PC-3 (cell line): ENCODE data around the gene HDAC5. TPM values are rescaled to one million over a fixed set of nuclear protein-coding genes. Genes with fewer than 3 reads are reported as not detected.

ENCODE experiments used
- ATAC-seq: fragments of 200-7000 bp; cut with Tn5 transposase; 2 replicates; pipeline ENCODE4 v1.9.1; 2020; ENCODE audit warnings: mild to moderate bottlenecking, moderate library complexity
- BruUV-seq: library from RNA; stranded (reverse); fragments of 400-500 nt; replicated peaks from 2 replicates; lab custom pipeline; 2021; lab: Mats Ljungman, UMichigan
- CTCF ChIA-PET: fragments of 300-600 bp; sonication (Branson Sonifier 250); formaldehyde crosslinking; loops from one replicate; lab custom pipeline; 2022; ENCODE audit warnings: antibody characterized with exemption; lab: Charles Lee
- POLR2A ChIA-PET: fragments of 300-600 bp; sonication (Branson Sonifier 250); formaldehyde crosslinking; loops from one replicate; lab custom pipeline; 2022; ENCODE audit warnings: antibody characterized with exemption; ENCODE audit not compliant: unreplicated experiment; lab: Charles Lee
- DNase-seq: peaks from one replicate; pipeline ENCODE4 v3.0.0-alpha.2; 2015
- H2AFZ ChIP-seq: fragments of 300-600 bp; sonication (generic); 2 replicates; pipeline ENCODE4 v1.6.0; 2016; ENCODE audit warnings: antibody characterized with exemption, low read length
- H3F3A ChIP-seq: fragments of 300-600 bp; sonication (generic); one replicate; pipeline ENCODE4 v1.6.0; 2017; ENCODE audit warnings: antibody characterized with exemption, low read length, control low read depth, mild to moderate bottlenecking; ENCODE audit not compliant: unreplicated experiment
- H3K27ac ChIP-seq: fragments of 300-600 bp; sonication (generic); 2 replicates; pipeline ENCODE4 v1.5.1; 2016; ENCODE audit warnings: mild to moderate bottlenecking, low read length
- H3K27me3 ChIP-seq: fragments of 300-600 bp; sonication (generic); 2 replicates; pipeline ENCODE4 v1.6.1; 2016; ENCODE audit warnings: low read length, mixed read lengths
- H3K36me3 ChIP-seq: fragments of 300-600 bp; sonication (generic); 2 replicates; pipeline ENCODE4 v1.6.1; 2016; ENCODE audit warnings: low read depth, mixed run types, low read length, mixed read lengths
- H3K4me1 ChIP-seq: fragments of 300-600 bp; sonication (generic); 2 replicates; pipeline ENCODE4 v1.5.1; 2016; ENCODE audit warnings: low read length; ENCODE audit not compliant: insufficient read depth
- H3K4me2 ChIP-seq: fragments of 300-600 bp; sonication (generic); 2 replicates; pipeline ENCODE4 v1.6.0; 2016; ENCODE audit warnings: low read length
- H3K4me3 ChIP-seq: fragments of 300-600 bp; sonication (generic); 2 replicates; pipeline ENCODE4 v1.5.1; 2016; ENCODE audit warnings: mild to moderate bottlenecking, low read length, mixed read lengths
- H3K79me2 ChIP-seq: fragments of 300-600 bp; sonication (generic); 2 replicates; pipeline ENCODE4 v1.6.1; 2017; ENCODE audit warnings: low read length, mixed read lengths
- H3K9ac ChIP-seq: fragments of 300-600 bp; sonication (generic); 2 replicates; pipeline ENCODE4 v1.6.0; 2016; ENCODE audit warnings: mild to moderate bottlenecking, low read length
- H3K9me2 ChIP-seq: fragments of 300-600 bp; sonication (generic); replicated peaks from 2 replicates; pipeline ENCODE4 v1.6.1; 2016; ENCODE audit warnings: mixed run types, low read length, mixed read lengths
- H3K9me3 ChIP-seq: fragments of 300-600 bp; sonication (generic); 2 replicates; pipeline ENCODE4 v1.6.1; 2016; ENCODE audit warnings: low read length, mixed read lengths
- H4K20me1 ChIP-seq: fragments of 300-600 bp; sonication (generic); 2 replicates; pipeline ENCODE4 v1.6.1; 2016; ENCODE audit warnings: low read length, mixed read lengths
- EZH2 ChIP-seq: fragments of 300-600 bp; sonication (generic); IDR thresholded peaks from one replicate; pipeline ENCODE4 v1.6.1; 2017; ENCODE audit warnings: antibody characterized with exemption, mild to moderate bottlenecking, low read length; ENCODE audit not compliant: unreplicated experiment
- EZH2phosphoT487 ChIP-seq: fragments of 300-600 bp; sonication (generic); IDR thresholded peaks from 2 replicates; pipeline ENCODE4 v1.6.1; 2018; ENCODE audit warnings: mild to moderate bottlenecking, antibody characterized with exemption, low read length, borderline replicate concordance
- intact Hi-C: fragments of 100-400 bp; cut with micrococcal nuclease; formaldehyde crosslinking; loops from 2 replicates; pipeline ENCODE4 v1.9.0; 2023
- total RNA-seq: library from RNA; depleted of rRNA; stranded (reverse); fragments of >200 nt; gene quantifications from 2 replicates; pipeline ENCODE4 v1.2.3, GENCODE V29; 2014
- TF ChIP-seq, protein P1 (sequence below): fragments of 300-600 bp; sonication (generic); conservative IDR thresholded peaks from 2 replicates; pipeline ENCODE4 v1.5.1; 2017; ENCODE audit warnings: antibody characterized with exemption, low read depth, mild to moderate bottlenecking, low read length

The HDAC5 gene
- total RNA-seq, 1 experiment from 2014 or later, result 39.1 TPM

DNA sequence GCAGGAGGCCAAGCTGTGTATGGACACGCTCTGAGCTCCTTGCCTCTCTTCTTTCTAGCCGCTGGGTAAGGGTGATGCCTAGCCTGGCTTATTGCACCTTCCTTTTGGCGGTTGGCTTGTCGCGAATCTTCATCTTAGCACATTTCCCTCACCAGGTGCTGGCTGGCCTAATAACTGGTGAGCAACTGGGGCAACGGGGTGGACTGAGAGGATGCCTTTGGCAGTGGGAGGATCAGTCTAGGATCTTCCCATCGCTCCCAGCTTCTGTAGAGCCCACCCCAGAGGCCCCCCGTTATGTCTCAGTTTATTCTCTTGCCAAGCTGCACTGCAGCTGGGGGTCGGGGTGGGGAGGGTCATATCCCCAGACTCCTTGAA lies 48.5 kb downstream of the HDAC5 start:
- Histone ChIP-seq H3K4me2 (no peak overlapping the region), H3K36me3 (peaks cover 19% of the 10 kb centered on the region), H4K20me1 (no peaks in the 10 kb centered on the region), H3K27ac (no peak overlapping the region), H3K9ac (no peak overlapping the region), H3K4me1 (peaks cover 17% of the 10 kb centered on the region), H3K4me3 (no peak overlapping the region), H3K79me2 (peaks cover 25% of the 10 kb centered on the region), H3F3A (no peaks in the 10 kb centered on the region), H2AFZ (no peak overlapping the region), H3K9me3 (no peaks in the 10 kb centered on the region), H3K27me3 (no peaks in the 10 kb centered on the region), H3K9me2 (no peaks in the 10 kb centered on the region)
- intact Hi-C loops, result loop anchor here (10.0 kb wide), 1 partner anchor 110 kb away; the partner anchor contains the start of gene TMUB2
- ATAC-seq (no peak), DNase-seq (no peak)
- ChIA-PET CTCF (no interaction called here), POLR2A (interaction anchor here (0.8 kb wide), 1 partner anchor 9 kb away, joined by 4 read pairs; no protein-coding TSS in a partner anchor)
- no TSS peak for BruUV-seq
- TF ChIP-seq EZH2phosphoT487, result no peak
- TF ChIP-seq EZH2, result no peak
- TF ChIP-seq, protein P1, sequence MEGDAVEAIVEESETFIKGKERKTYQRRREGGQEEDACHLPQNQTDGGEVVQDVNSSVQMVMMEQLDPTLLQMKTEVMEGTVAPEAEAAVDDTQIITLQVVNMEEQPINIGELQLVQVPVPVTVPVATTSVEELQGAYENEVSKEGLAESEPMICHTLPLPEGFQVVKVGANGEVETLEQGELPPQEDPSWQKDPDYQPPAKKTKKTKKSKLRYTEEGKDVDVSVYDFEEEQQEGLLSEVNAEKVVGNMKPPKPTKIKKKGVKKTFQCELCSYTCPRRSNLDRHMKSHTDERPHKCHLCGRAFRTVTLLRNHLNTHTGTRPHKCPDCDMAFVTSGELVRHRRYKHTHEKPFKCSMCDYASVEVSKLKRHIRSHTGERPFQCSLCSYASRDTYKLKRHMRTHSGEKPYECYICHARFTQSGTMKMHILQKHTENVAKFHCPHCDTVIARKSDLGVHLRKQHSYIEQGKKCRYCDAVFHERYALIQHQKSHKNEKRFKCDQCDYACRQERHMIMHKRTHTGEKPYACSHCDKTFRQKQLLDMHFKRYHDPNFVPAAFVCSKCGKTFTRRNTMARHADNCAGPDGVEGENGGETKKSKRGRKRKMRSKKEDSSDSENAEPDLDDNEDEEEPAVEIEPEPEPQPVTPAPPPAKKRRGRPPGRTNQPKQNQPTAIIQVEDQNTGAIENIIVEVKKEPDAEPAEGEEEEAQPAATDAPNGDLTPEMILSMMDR, result no peak

DNA sequence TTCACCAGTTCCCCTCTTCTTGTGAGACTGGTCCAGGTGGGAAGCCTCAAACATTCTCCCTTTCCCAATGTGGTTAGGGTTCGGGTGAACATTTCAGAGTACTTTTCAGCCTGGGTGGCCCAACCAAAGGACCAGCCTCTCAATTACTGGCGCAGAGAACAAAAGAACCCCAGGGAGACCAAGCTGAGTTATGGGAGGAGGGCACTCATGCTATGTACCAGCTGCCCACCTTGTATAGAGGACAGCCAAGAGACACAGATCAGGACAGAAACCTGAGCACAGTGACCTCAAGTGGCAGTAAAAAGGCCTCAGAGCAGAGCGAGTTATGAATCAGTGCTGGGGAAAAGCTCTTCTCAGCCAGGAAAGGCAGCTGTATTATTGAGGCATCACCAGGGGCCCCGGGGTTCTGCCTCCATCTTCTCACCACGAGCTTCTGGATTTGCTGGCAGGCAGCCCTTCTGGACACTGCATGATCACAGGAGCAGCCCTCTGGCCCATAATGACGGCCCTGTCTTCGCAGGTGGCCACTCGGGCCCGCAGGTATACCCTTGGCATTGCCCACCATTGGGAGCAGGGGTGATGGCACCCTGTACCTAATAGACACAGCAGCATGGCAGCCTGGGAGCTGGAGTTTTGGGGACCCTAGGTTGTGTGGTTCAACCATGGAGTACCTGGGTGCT lies 49.1 kb downstream of the HDAC5 start:
- Histone ChIP-seq H3K4me3 (no peak overlapping the region), H3K79me2 (peaks cover 25% of the 10 kb centered on the region), H3K4me1 (peaks cover 18% of the 10 kb centered on the region), H3F3A (no peaks in the 10 kb centered on the region), H3K27me3 (no peaks in the 10 kb centered on the region), H3K27ac (no peak overlapping the region), H2AFZ (no peak overlapping the region), H3K9me2 (no peaks in the 10 kb centered on the region), H3K36me3 (peaks cover 19% of the 10 kb centered on the region), H4K20me1 (no peaks in the 10 kb centered on the region), H3K9ac (no peak overlapping the region), H3K4me2 (no peak overlapping the region), H3K9me3 (no peaks in the 10 kb centered on the region)
- DNase-seq (no peak), ATAC-seq (no peak)
- BruUV-seq, result no TSS peak
- intact Hi-C loops, result loop anchor here (10.0 kb wide), 1 partner anchor 110 kb away; the partner anchor contains the start of gene TMUB2
- ChIA-PET POLR2A (interaction anchor here (0.8 kb wide), 1 partner anchor 10 kb away, joined by 4 read pairs; no protein-coding TSS in a partner anchor), CTCF (no interaction called here)
- TF ChIP-seq EZH2, result no peak
- TF ChIP-seq, protein P1, result no peak

DNA sequence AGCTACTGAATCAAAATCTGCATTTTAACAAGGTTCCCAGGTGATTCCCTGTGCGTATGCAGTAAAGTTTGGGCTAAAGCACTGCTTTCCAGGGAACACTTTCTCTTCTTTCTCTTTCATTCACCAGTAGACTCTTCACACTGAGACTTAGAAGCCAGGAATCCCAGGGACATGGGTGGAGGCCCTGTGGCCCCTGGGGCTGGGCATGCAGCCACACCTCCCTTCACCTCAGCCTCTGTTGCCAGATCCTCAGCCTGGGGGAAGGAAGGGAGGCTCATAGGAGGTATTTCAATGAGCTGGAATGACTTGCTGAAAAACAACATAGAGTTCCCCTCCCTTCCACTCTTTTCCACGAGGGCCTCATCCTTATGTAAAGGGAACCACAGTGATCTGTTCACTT lies 51.7 kb downstream of the HDAC5 start:
- ATAC-seq (no peak), DNase-seq (peak; percentile 41)
- POLR2A ChIA-PET, result no interaction called here
- no TSS peak for BruUV-seq
- Histone ChIP-seq H3K4me1 (peaks cover 24% of the 10 kb centered on the region), H3K79me2 (peaks cover 34% of the 10 kb centered on the region), H3K36me3 (peaks cover 16% of the 10 kb centered on the region), H3K9me2 (no peaks in the 10 kb centered on the region), H3F3A (no peaks in the 10 kb centered on the region), H2AFZ (no peak overlapping the region), H3K4me3 (peak overlapping the region; percentile 70), H3K9me3 (no peaks in the 10 kb centered on the region), H3K9ac (peak overlapping the region; percentile 84), H3K4me2 (peak overlapping the region; percentile 88), H4K20me1 (no peaks in the 10 kb centered on the region), H3K27me3 (no peaks in the 10 kb centered on the region), H3K27ac (peak overlapping the region; percentile 85)
- CTCF ChIA-PET, result interaction anchor here (0.8 kb wide), 1 partner anchor 44 kb away, joined by 3 read pairs; no protein-coding TSS in a partner anchor
- TF ChIP-seq, protein P1, result no peak
- intact Hi-C loops, result loop anchor here (2.0 to 10.0 kb wide), 2 partner anchors 67 to 113 kb away; partner anchors contain the start of gene TMUB2
